Measurements from ENCODE around the gene RAB6B. TPM values are rescaled to one million over a fixed set of nuclear protein-coding genes. Genes with fewer than 3 reads are reported as not detected.

RAB6B gene
- total RNA-seq, 1 experiment from 2014 or later: 14.1 TPM

DNA sequence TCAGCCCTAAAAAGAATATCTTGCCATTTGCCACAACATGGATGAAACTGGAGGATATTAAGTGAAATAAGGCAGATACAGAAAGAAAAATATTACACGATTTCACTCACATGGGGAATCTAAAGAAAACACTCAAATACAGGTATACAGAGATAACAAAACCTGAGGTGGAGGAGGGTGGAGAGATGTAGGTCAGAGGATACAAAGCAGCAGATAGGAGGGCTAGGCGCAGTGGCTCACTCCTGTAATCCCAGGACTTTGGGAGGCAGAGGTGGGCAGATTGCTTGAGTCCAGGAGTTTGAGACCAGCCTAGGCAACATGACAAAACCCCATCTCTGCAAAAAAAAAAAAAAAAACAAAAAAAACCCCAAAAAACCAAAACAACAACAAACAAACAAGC lies 113.2 kb downstream of the RAB6B start:
- Histone ChIP-seq H3K36me3 (ENCODE audit: control insufficient read depth in 1 of 2, insufficient read depth in 2 of 2, low read length in 2 of 2) (no peaks in the 10 kb centered on the region; a peak in 1 of 4 replicates), H3K4me3 (replicated peaks in 1 of 2; ENCODE audit: low read depth in 1 of 2, low read length in 2 of 2) (no peak overlapping the region), H3K9me3 (ENCODE audit: control insufficient read depth in 1 of 2, insufficient read depth in 1 of 2, low read depth in 1 of 2, low read length in 2 of 2) (no peaks in the 10 kb centered on the region), H3K9ac (ENCODE audit: low read length) (no peak overlapping the region), H4K20me1 (ENCODE audit: insufficient read depth) (no peaks in the 10 kb centered on the region), H3K9me2 (ENCODE audit: insufficient read depth) (no peaks in the 10 kb centered on the region), H3K79me2 (ENCODE audit: insufficient read depth, low read length) (no peaks in the 10 kb centered on the region), H3K27ac (ENCODE audit: low read depth, low read length) (no peak overlapping the region), H3K4me2 (ENCODE audit: low read length) (no peak overlapping the region), H2AFZ (ENCODE audit: low read depth, low read length, poor library complexity, severe bottlenecking) (no peak overlapping the region), H3K27me3 (ENCODE audit: insufficient read depth, low read length) (no peaks in the 10 kb centered on the region), H3K4me1 (ENCODE audit: control insufficient read depth in 1 of 2, insufficient read depth in 2 of 2, low read length in 2 of 2) (no peaks in the 10 kb centered on the region)
- intact Hi-C loops (cut with micrococcal nuclease): no loop called here
- ChIA-PET CTCF (no interaction called here), RAD21 (ENCODE audit: low non-redundant PET in 1 of 2, low total read pairs in 2 of 2, uncharacterized antibody in 2 of 2, unreplicated experiment in 2 of 2) (no interaction called here), POLR2A (no interaction called here)
- TF ChIP-seq CEBPB (IDR thresholded peaks at IDR 0.05; ENCODE audit: low read depth) (no peak), EGR1 (IDR thresholded peaks at IDR 0.05; ENCODE audit: low read depth) (no peak), POLR2AphosphoS5 (IDR thresholded peaks at IDR 0.05; ENCODE audit: low read depth, low read length) (no peak), JUND (IDR thresholded peaks at IDR 0.05) (no peak), POLR2A (IDR thresholded peaks at IDR 0.05; ENCODE audit: borderline replicate concordance, extremely low read depth, insufficient read depth, insufficient read length) (no peak), TCF7L2 (IDR thresholded peaks at IDR 0.05; ENCODE audit: borderline replicate concordance, extremely low read depth, insufficient read depth, insufficient read length) (no peak)
- TF ChIP-seq, protein P1, sequence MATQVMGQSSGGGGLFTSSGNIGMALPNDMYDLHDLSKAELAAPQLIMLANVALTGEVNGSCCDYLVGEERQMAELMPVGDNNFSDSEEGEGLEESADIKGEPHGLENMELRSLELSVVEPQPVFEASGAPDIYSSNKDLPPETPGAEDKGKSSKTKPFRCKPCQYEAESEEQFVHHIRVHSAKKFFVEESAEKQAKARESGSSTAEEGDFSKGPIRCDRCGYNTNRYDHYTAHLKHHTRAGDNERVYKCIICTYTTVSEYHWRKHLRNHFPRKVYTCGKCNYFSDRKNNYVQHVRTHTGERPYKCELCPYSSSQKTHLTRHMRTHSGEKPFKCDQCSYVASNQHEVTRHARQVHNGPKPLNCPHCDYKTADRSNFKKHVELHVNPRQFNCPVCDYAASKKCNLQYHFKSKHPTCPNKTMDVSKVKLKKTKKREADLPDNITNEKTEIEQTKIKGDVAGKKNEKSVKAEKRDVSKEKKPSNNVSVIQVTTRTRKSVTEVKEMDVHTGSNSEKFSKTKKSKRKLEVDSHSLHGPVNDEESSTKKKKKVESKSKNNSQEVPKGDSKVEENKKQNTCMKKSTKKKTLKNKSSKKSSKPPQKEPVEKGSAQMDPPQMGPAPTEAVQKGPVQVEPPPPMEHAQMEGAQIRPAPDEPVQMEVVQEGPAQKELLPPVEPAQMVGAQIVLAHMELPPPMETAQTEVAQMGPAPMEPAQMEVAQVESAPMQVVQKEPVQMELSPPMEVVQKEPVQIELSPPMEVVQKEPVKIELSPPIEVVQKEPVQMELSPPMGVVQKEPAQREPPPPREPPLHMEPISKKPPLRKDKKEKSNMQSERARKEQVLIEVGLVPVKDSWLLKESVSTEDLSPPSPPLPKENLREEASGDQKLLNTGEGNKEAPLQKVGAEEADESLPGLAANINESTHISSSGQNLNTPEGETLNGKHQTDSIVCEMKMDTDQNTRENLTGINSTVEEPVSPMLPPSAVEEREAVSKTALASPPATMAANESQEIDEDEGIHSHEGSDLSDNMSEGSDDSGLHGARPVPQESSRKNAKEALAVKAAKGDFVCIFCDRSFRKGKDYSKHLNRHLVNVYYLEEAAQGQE (IDR thresholded peaks at IDR 0.05; ENCODE audit: low read depth): no peak
- TF ChIP-seq, protein P2, sequence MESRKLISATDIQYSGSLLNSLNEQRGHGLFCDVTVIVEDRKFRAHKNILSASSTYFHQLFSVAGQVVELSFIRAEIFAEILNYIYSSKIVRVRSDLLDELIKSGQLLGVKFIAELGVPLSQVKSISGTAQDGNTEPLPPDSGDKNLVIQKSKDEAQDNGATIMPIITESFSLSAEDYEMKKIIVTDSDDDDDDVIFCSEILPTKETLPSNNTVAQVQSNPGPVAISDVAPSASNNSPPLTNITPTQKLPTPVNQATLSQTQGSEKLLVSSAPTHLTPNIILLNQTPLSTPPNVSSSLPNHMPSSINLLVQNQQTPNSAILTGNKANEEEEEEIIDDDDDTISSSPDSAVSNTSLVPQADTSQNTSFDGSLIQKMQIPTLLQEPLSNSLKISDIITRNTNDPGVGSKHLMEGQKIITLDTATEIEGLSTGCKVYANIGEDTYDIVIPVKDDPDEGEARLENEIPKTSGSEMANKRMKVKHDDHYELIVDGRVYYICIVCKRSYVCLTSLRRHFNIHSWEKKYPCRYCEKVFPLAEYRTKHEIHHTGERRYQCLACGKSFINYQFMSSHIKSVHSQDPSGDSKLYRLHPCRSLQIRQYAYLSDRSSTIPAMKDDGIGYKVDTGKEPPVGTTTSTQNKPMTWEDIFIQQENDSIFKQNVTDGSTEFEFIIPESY (IDR thresholded peaks at IDR 0.05; ENCODE audit: extremely low read depth, insufficient replicate concordance, low read length): no peak
- TF ChIP-seq, protein P3, sequence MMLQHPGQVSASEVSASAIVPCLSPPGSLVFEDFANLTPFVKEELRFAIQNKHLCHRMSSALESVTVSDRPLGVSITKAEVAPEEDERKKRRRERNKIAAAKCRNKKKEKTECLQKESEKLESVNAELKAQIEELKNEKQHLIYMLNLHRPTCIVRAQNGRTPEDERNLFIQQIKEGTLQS (IDR thresholded peaks at IDR 0.05): no peak
- TF ChIP-seq, protein P4, sequence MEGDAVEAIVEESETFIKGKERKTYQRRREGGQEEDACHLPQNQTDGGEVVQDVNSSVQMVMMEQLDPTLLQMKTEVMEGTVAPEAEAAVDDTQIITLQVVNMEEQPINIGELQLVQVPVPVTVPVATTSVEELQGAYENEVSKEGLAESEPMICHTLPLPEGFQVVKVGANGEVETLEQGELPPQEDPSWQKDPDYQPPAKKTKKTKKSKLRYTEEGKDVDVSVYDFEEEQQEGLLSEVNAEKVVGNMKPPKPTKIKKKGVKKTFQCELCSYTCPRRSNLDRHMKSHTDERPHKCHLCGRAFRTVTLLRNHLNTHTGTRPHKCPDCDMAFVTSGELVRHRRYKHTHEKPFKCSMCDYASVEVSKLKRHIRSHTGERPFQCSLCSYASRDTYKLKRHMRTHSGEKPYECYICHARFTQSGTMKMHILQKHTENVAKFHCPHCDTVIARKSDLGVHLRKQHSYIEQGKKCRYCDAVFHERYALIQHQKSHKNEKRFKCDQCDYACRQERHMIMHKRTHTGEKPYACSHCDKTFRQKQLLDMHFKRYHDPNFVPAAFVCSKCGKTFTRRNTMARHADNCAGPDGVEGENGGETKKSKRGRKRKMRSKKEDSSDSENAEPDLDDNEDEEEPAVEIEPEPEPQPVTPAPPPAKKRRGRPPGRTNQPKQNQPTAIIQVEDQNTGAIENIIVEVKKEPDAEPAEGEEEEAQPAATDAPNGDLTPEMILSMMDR (IDR thresholded peaks at IDR 0.05 in 2 of 3, conservative IDR thresholded peaks at IDR 0.05 in 1 of 3; ENCODE audit: borderline replicate concordance in 1 of 3, insufficient read depth in 1 of 3, low read depth in 2 of 3, low read length in 2 of 3): no peak
- no peak for DNase-seq (ENCODE audit: low read depth, low spot score)
- no TSS peak for BruUV-seq (replicated peaks)
- ATAC-seq: no peak

Measured in HCT116 (cell line).